ENCODE data around the gene PLEKHA5.
"Not testable (repeated sequence)": the region's sequence is repeated elsewhere in the genome, so short reads cannot be mapped to it uniquely, and the experiment has no call there.

The PLEKHA5 gene

GRCh38 chr12:19350850-19351249 lies 221.3 kb downstream of the PLEKHA5 start:
- in situ Hi-C loops (cut with MboI; ENCODE audit: low pct_unique_long_range_greater_than_20kb, low sequenced_read_pairs); DNase-seq: not testable (repeated sequence)

GRCh38 chr12:19351346-19351745 lies 221.8 kb downstream of the PLEKHA5 start:
- in situ Hi-C loops (cut with MboI; ENCODE audit: low pct_unique_long_range_greater_than_20kb, low sequenced_read_pairs): no loop called here
- DNase-seq: no peak

GRCh38 chr12:19369691-19370148 lies 240.2 kb downstream of the PLEKHA5 start:
- DNase-seq: no peak
- in situ Hi-C loops (cut with MboI; ENCODE audit: low pct_unique_long_range_greater_than_20kb, low sequenced_read_pairs): no loop called here

- DNase-seq: no peak
Observed at GRCh38 chr12:19373586-19373985, 244.1 kb downstream of the PLEKHA5 start.

GRCh38 chr12:19375888-19376287 lies 246.4 kb downstream of the PLEKHA5 start:
- no peak for DNase-seq
- in situ Hi-C loops (cut with MboI; ENCODE audit: low pct_unique_long_range_greater_than_20kb, low sequenced_read_pairs): no loop called here

More at GRCh38 chr12:19373586-19373985, 244.1 kb downstream of the PLEKHA5 start:
- in situ Hi-C loops (cut with MboI; ENCODE audit: low pct_unique_long_range_greater_than_20kb, low sequenced_read_pairs): no loop called here

- in situ Hi-C loops (cut with MboI; ENCODE audit: low pct_unique_long_range_greater_than_20kb, low sequenced_read_pairs): no loop called here
- no peak for DNase-seq
Observed at GRCh38 chr12:19376691-19377090, 247.2 kb downstream of the PLEKHA5 start.

- DNase-seq: no peak
Observed at GRCh38 chr12:19382111-19382526, 252.6 kb downstream of the PLEKHA5 start.

GRCh38 chr12:19382563-19382962 lies 253.0 kb downstream of the PLEKHA5 start:
- no peak for DNase-seq
- in situ Hi-C loops (cut with MboI; ENCODE audit: low pct_unique_long_range_greater_than_20kb, low sequenced_read_pairs): no loop called here

More at GRCh38 chr12:19382111-19382526, 252.6 kb downstream of the PLEKHA5 start:
- in situ Hi-C loops (cut with MboI; ENCODE audit: low pct_unique_long_range_greater_than_20kb, low sequenced_read_pairs): no loop called here

GRCh38 chr12:19387161-19387560 lies 257.6 kb downstream of the PLEKHA5 start:
- DNase-seq: no peak
- in situ Hi-C loops (cut with MboI; ENCODE audit: low pct_unique_long_range_greater_than_20kb, low sequenced_read_pairs): no loop called here

- in situ Hi-C loops (cut with MboI; ENCODE audit: low pct_unique_long_range_greater_than_20kb, low sequenced_read_pairs): no loop called here
- DNase-seq: no peak
Observed at GRCh38 chr12:19388131-19388549, 258.6 kb downstream of the PLEKHA5 start.

GRCh38 chr12:19390051-19390598 lies 260.6 kb downstream of the PLEKHA5 start:
- in situ Hi-C loops (cut with MboI; ENCODE audit: low pct_unique_long_range_greater_than_20kb, low sequenced_read_pairs): no loop called here
- no peak for DNase-seq

- DNase-seq; in situ Hi-C loops (cut with MboI; ENCODE audit: low pct_unique_long_range_greater_than_20kb, low sequenced_read_pairs): not testable (repeated sequence)
Observed at GRCh38 chr12:19392644-19393043, 263.1 kb downstream of the PLEKHA5 start.

- no peak for DNase-seq
- in situ Hi-C loops (cut with MboI; ENCODE audit: low pct_unique_long_range_greater_than_20kb, low sequenced_read_pairs): no loop called here
Observed at GRCh38 chr12:19394385-19394784, 264.9 kb downstream of the PLEKHA5 start.

GRCh38 chr12:19397534-19397933 lies 268.0 kb downstream of the PLEKHA5 start:
- no peak for DNase-seq
- in situ Hi-C loops (cut with MboI; ENCODE audit: low pct_unique_long_range_greater_than_20kb, low sequenced_read_pairs): no loop called here

- in situ Hi-C loops (cut with MboI; ENCODE audit: low pct_unique_long_range_greater_than_20kb, low sequenced_read_pairs): no loop called here
- no peak for DNase-seq
Observed at GRCh38 chr12:19398376-19399363, 269.1 kb downstream of the PLEKHA5 start.

GRCh38 chr12:19400649-19401285 lies 271.2 kb downstream of the PLEKHA5 start:
- in situ Hi-C loops (cut with MboI; ENCODE audit: low pct_unique_long_range_greater_than_20kb, low sequenced_read_pairs): not testable (repeated sequence)

GRCh38 chr12:19402211-19402610 lies 272.7 kb downstream of the PLEKHA5 start:
- DNase-seq: no peak

More at GRCh38 chr12:19400649-19401285, 271.2 kb downstream of the PLEKHA5 start:
- DNase-seq: not testable (repeated sequence)

GRCh38 chr12:19402743-19403431 lies 273.4 kb downstream of the PLEKHA5 start:
- DNase-seq: no peak
- in situ Hi-C loops (cut with MboI; ENCODE audit: low pct_unique_long_range_greater_than_20kb, low sequenced_read_pairs): no loop called here

More at GRCh38 chr12:19402211-19402610, 272.7 kb downstream of the PLEKHA5 start:
- in situ Hi-C loops (cut with MboI; ENCODE audit: low pct_unique_long_range_greater_than_20kb, low sequenced_read_pairs): no loop called here
